Ectodermal cell (in vitro differentiated cells): ENCODE data around the gene PEX13.
"Not testable (repeated sequence)": the region's sequence is repeated elsewhere in the genome, so short reads cannot be mapped to it uniquely, and the experiment has no call there.

Source experiments
- H3K27ac ChIP-seq: 2 replicates; pipeline ENCODE4 v1.7.0; 2013; ENCODE audit warnings: mild to moderate bottlenecking, low read depth, low read length; ENCODE audit not compliant: insufficient read depth, poor library complexity, severe bottlenecking
- H3K27me3 ChIP-seq: 2 replicates; pipeline ENCODE4 v1.7.0; 2013; ENCODE audit warnings: mild to moderate bottlenecking, low read length; ENCODE audit not compliant: insufficient read depth, control insufficient read depth, poor library complexity, severe bottlenecking
- H3K36me3 ChIP-seq: one replicate; pipeline ENCODE4 v1.7.0; 2013; ENCODE audit warnings: low read length; ENCODE audit not compliant: control insufficient read depth, insufficient read depth
- H3K4me1 ChIP-seq: one replicate; pipeline ENCODE4 v1.7.0; 2013; ENCODE audit warnings: low read length; ENCODE audit not compliant: control insufficient read depth, insufficient read depth
- H3K4me3 ChIP-seq: 2 replicates; pipeline ENCODE4 v1.7.0; 2013; ENCODE audit warnings: low read depth, low read length, control low read depth; ENCODE audit not compliant: insufficient read depth
- H3K9me3 ChIP-seq: 2 replicates; pipeline ENCODE4 v1.7.0; 2013; ENCODE audit warnings: mild to moderate bottlenecking, low read length, moderate library complexity; ENCODE audit not compliant: control insufficient read depth
- WGBS, 2 experiments: methylation state at CpG; one replicate each; pipeline ENCODE4 v1.1.7; 2013; ENCODE audit warnings: missing lambda C conversion rate in 2 of 2; 5-methylcytosine and 5-hydroxymethylcytosine counted together

Gene PEX13

DNA sequence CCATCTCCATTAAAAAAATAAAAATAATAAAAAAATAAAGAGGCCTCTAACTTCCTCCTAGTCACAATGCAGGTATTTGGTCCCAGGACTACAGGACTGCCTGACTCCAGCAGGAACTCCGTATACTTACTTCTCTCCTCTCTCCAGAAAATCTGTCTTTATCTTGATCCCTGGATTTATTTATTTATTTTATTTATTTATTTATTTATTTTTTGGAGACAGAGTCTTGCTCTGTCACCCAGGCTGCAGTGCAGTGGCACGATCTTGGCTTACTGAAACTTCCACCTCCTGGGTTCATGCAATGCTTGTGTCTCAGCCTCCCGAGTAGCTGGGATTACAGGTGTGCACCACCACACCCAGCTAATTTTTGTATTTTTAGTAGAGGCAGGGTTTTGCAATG, 35.5 kb upstream of the PEX13 start:
- not testable (repeated sequence) for H3K4me1 ChIP-seq, H3K4me3 ChIP-seq, H3K36me3 ChIP-seq, H3K27me3 ChIP-seq, H3K9me3 ChIP-seq, H3K27ac ChIP-seq
- WGBS, 2 experiments: 91 to 92% methylated on average over 3 of the region's 3 CpGs

DNA sequence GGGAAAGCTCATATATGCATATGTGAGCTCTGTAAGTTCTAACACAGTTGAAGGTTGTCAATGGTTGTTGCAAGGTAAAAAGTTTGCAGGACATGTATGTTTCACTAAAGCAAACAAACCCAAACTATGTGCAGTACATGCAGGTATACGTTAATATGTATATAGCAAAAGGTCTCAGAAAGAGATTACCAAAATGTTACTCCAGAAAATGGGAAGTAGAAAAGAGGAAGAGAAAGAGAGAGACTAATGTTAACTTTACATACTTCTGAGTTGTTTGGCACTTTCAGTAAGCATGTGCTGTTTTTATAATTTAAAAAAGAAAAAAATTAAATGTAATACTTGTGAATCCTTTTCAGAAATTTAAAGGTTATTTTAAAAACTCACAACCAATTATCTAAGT, 32.8 kb upstream of the PEX13 start:
- no peaks in the 10 kb centered on the region for H3K27me3 ChIP-seq
- no peaks in the 10 kb centered on the region for H3K9me3 ChIP-seq
- H3K27ac ChIP-seq: no peak overlapping the region
- no peaks in the 10 kb centered on the region for H3K36me3 ChIP-seq
- no peak overlapping the region for H3K4me3 ChIP-seq
- no peaks in the 10 kb centered on the region for H3K4me1 ChIP-seq
- WGBS, 2 experiments: 93% methylated on average over 1 of the region's 1 CpG; no CpG with 5 or more reads in 1 of the 2 experiments

DNA sequence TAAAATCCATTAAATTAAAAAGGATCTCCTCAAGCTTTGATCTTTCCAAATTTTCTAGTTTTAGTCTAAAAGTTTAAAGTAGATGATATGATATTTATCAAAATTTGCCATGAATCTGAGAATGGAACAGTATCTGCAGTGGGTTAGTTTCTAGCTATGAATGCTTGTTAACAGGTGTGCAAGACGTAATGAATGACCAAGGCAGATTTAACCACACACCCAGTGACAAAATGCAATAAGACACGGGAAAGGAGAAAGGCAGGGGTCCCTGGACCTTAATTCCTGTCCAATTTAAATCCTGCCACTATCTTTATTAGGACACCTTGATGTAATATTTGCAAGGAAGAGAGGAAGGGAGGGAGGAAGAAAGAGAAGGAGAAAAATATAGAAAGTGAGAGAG, 30.5 kb upstream of the PEX13 start:
- Histone ChIP-seq H3K4me1 (no peaks in the 10 kb centered on the region), H3K36me3 (no peaks in the 10 kb centered on the region), H3K9me3 (no peaks in the 10 kb centered on the region), H3K27me3 (no peaks in the 10 kb centered on the region), H3K27ac (no peak overlapping the region), H3K4me3 (no peak overlapping the region)
- 87 to 94% methylated on average over 2 of the region's 2 CpGs for WGBS, 2 experiments

DNA sequence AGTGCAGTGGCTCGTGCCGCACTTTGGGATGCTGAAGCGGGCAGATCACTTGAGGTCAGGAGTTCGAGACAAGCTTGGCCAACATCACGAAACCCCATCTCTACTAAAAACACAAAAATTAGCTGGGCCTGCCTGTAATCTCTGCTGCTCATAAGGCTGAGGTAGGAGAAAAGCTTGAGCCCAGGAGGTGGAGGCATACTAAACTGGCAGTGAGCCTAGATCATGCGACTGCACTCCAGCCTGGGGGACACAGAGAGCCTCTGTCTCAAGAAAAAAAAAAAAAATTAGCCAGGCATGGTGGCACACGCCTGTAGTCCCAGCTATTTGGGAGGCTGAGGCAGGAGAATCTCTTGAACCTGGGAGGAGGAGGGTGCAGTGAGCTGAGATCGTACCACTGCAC, 29.9 kb upstream of the PEX13 start:
- H3K27ac ChIP-seq, H3K9me3 ChIP-seq, H3K27me3 ChIP-seq, H3K4me3 ChIP-seq, H3K4me1 ChIP-seq, H3K36me3 ChIP-seq: not testable (repeated sequence)
- 89 to 91% methylated on average over 8 of the region's 8 CpGs for WGBS, 2 experiments

DNA sequence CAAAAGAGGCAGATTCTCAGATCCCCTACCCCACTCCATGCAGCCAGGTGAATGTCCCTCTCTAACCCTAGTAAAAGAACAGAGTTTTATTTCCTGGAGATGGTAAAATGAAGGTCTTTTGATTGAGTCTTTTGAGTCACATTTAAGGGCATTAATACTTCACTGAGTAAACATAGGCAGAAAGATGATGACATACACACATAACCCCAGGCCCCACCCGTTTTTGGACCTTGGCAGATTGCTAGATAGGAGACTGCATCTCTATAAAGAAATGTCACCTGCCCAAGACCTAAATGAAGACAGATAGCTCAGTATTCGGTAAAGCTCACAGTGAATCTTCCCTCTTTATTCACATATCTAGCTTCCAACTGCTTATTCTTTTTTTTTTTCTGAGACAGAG, 28.3 kb upstream of the PEX13 start:
- H3K4me1 ChIP-seq: no peaks in the 10 kb centered on the region
- no peak overlapping the region for H3K4me3 ChIP-seq
- 84 to 89% methylated on average over 2 of the region's 2 CpGs for WGBS, 2 experiments

DNA sequence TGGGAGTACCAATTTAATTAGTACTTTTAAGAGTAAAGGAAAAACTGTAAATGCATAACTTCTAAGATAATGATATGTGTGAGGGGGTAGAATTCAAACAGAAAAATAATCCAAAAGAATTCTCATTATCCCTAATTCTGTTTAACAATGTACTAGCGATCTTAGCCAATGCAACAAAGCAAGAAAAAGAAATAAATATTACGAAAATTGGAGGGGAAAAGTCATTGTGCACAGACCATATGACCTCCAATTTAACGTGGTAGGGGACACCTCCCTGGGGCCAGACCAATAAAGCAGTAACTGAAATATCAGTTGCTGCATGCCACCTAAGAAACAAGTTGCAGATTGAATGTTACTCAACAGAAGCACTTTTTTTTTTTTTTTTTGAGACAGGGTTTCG, 25.9 kb upstream of the PEX13 start:
- 91 to 94% methylated on average over 4 of the region's 4 CpGs for WGBS, 2 experiments
- no peaks in the 10 kb centered on the region for H3K4me1 ChIP-seq

More for the DNA sequence above, 28.3 kb upstream of the PEX13 start:
- Histone ChIP-seq H3K36me3 (no peaks in the 10 kb centered on the region), H3K27me3 (no peaks in the 10 kb centered on the region), H3K27ac (no peak overlapping the region), H3K9me3 (no peaks in the 10 kb centered on the region)

DNA sequence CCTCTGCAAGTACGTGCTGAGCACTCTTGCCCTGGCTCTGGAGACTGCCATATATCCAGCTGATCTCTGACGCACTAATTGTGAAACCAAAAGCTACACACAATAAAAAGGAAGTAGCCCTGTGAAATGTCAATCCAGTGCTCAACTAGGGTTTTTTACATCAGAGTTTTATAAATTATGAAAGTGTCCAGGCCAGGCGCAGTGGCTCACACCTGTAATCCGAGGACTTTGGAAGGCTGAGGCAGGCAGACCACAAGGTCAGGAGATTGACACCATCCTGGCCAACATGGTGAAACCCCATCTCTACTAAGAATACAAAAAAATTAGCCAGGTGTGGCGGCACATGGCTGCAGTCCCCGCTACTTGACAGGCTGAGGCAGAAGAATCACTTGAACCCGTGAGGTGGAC, 24.5 kb upstream of the PEX13 start:
- H3K9me3 ChIP-seq: no peaks in the 10 kb centered on the region
- WGBS, 2 experiments: 90 to 95% methylated on average over 7 of the region's 7 CpGs

More for the DNA sequence above, 25.9 kb upstream of the PEX13 start:
- no peaks in the 10 kb centered on the region for H3K9me3 ChIP-seq
- H3K27me3 ChIP-seq: no peaks in the 10 kb centered on the region
- H3K27ac ChIP-seq: no peak overlapping the region
- no peaks in the 10 kb centered on the region for H3K36me3 ChIP-seq
- no peak overlapping the region for H3K4me3 ChIP-seq

DNA sequence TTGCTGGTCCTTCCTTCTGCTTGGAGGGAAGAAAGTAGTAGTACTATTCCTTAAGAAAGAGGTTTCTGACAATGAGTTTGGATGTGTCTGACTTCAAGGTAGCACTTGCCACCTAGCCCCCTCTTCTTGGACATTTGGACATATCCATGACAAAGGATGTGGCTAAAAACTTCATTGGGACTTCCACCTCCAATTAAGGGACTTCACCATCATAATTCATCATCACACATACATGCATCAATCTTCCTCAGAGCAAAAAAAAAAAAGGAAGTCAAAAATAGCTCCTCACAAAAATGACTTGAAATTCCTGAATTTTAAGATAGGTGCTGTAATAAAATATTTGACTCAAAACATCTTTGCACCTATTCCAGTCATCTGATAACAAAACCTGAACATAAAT, 23.4 kb upstream of the PEX13 start:
- no peaks in the 10 kb centered on the region for H3K36me3 ChIP-seq
- no peaks in the 10 kb centered on the region for H3K4me1 ChIP-seq

More for the DNA sequence above, 24.5 kb upstream of the PEX13 start:
- no peak overlapping the region for H3K4me3 ChIP-seq
- no peaks in the 10 kb centered on the region for H3K36me3 ChIP-seq
- H3K27ac ChIP-seq: no peak overlapping the region
- no peaks in the 10 kb centered on the region for H3K27me3 ChIP-seq
- no peaks in the 10 kb centered on the region for H3K4me1 ChIP-seq

DNA sequence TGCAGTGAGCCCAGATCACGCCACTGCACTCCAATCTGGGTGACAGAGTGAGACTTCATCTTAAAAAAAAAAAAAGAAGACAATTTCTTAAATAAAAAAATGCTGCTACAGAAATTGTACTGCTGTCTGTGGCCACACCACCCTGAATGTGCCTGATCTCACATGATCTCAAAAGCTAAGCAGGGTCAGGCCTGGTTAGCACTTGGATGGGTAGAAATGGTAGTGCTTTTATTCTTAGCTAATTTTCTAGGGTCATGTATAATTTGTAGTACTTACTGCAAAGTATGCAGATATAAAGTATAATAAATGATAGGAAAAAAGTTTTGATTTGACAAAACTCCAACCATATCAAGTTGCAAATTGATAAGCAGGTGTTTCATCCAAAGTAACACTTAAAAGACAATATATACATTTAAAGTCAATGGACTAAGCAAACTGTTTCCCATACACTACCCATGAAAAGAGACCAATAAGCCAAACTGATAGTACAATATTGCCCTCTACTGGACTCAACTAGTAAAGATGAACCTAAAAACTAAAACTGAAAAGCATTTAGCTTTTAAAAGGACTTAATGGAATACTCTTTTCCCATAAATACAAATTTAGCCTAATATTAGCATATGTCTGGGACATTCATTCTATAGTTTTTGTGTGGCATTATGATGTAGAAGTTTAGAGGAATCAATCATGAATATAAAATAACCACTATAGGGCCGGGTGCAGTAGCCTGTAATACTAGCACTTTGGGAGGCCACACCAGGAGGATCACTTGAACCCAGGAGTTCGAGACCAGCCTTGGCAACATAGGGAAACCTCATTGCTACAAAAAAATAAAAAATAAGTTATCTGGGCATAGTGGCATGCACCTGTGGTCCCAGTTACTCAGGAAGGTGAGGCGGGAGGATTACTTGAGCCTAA, 18.6 kb upstream of the PEX13 start:
- WGBS, 2 experiments: 80 to 90% methylated on average over 4 of the region's 4 CpGs
- no peaks in the 10 kb centered on the region for H3K36me3 ChIP-seq
- H3K27ac ChIP-seq: no peak overlapping the region
- H3K4me1 ChIP-seq: no peaks in the 10 kb centered on the region
- H3K9me3 ChIP-seq: no peaks in the 10 kb centered on the region
- H3K4me3 ChIP-seq: no peak overlapping the region
- no peaks in the 10 kb centered on the region for H3K27me3 ChIP-seq

More for the DNA sequence above, 23.4 kb upstream of the PEX13 start:
- no peaks in the 10 kb centered on the region for H3K9me3 ChIP-seq
- no peak overlapping the region for H3K27ac ChIP-seq
- no peak overlapping the region for H3K4me3 ChIP-seq
- no peaks in the 10 kb centered on the region for H3K27me3 ChIP-seq

DNA sequence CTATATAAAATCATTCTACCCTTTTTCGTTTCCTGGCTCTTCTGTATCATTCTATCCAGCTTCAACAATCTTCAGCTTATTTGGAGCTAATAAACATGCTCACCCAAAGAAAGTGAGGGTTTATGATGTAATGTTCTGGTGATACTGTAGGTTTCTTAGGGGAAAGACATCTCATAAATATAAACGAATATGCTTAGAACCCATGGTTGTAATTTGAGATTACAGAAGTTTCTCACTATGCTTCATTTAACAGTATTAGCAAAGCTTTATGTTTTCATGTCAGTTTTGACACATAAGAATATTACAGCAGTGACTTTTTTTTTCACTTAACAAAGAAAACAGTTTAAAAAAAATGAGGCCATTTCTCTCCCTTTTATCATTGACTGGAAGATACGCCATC, 11.8 kb upstream of the PEX13 start:
- no peaks in the 10 kb centered on the region for H3K4me1 ChIP-seq
- no peaks in the 10 kb centered on the region for H3K27me3 ChIP-seq
- H3K4me3 ChIP-seq: no peak overlapping the region
- 93% methylated on average over 2 to 3 of the region's 3 CpGs for whole genome bisulfite sequencing, 2 experiments
- H3K27ac ChIP-seq: no peak overlapping the region
- no peaks in the 10 kb centered on the region for H3K9me3 ChIP-seq
- no peaks in the 10 kb centered on the region for H3K36me3 ChIP-seq
